Osteocyte (in vitro differentiated cells): ENCODE measurements around the gene SH3RF3. TPM values are rescaled to one million over a fixed set of nuclear protein-coding genes. Genes with fewer than 3 reads are reported as not detected.

ENCODE experiments used
- DNase-seq: peaks from one replicate; pipeline ENCODE4 v3.0.0; 2021; ENCODE audit warnings: mixed read lengths; ENCODE audit not compliant: unreplicated experiment; ENCODE audit errors: extremely low spot score
- H3K27ac Mint-ChIP-seq: one replicate; pipeline ENCODE4 v1.8.0; 2021; ENCODE audit warnings: mild to moderate bottlenecking, mixed read lengths; ENCODE audit not compliant: unreplicated experiment
- H3K27me3 Mint-ChIP-seq: one replicate; pipeline ENCODE4 v1.8.0; 2021; ENCODE audit warnings: mixed read lengths; ENCODE audit not compliant: unreplicated experiment
- H3K36me3 Mint-ChIP-seq: one replicate; pipeline ENCODE4 v1.8.0; 2021; ENCODE audit warnings: mixed read lengths; ENCODE audit not compliant: unreplicated experiment
- H3K4me1 Mint-ChIP-seq: one replicate; pipeline ENCODE4 v1.8.0; 2021; ENCODE audit warnings: mixed read lengths; ENCODE audit not compliant: unreplicated experiment
- H3K4me3 Mint-ChIP-seq: one replicate; pipeline ENCODE4 v1.8.0; 2021; ENCODE audit warnings: mild to moderate bottlenecking, moderate library complexity, mixed read lengths; ENCODE audit not compliant: unreplicated experiment
- H3K9me3 Mint-ChIP-seq: one replicate; pipeline ENCODE4 v1.8.0; 2021; ENCODE audit warnings: mixed read lengths; ENCODE audit not compliant: unreplicated experiment
- total RNA-seq: library from RNA; stranded (reverse); gene quantifications from 2 replicates; pipeline ENCODE4 v1.2.1, GENCODE V29; 2021
- TF ChIP-seq, protein P1 (sequence below): fragments of 200-600 bp; sonication (generic); IDR thresholded peaks from 2 replicates; pipeline ENCODE4 v1.5.0; 2021; ENCODE audit warnings: antibody characterized with exemption, mild to moderate bottlenecking, moderate library complexity

The SH3RF3 gene
- total RNA-seq, 1 donor from 2014 or later, result 79.4 TPM

DNA sequence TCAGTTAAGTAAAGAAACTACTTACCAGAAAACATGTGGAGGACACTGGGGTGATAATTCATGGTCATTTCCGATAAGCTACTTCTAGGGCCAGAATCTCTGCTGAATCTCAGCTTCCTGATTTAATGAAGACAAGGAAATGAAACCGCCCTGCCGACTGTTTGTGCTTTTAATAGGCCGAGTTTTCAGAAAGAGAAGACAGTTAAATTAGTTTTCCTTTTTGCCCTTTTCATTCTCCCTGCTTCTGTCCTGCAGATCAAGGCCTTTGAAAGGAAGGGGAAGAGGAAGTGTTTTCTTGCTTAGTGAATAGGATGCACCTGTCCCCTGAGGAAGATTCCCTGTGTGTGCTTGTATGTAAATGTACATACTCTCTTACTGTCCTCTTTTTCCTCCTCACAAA is 126.6 kb downstream of the SH3RF3 start:
- no peaks in the 10 kb centered on the region for H3K9me3 Mint-ChIP-seq
- H3K4me1 Mint-ChIP-seq, result peaks cover 80% of the 10 kb centered on the region

DNA sequence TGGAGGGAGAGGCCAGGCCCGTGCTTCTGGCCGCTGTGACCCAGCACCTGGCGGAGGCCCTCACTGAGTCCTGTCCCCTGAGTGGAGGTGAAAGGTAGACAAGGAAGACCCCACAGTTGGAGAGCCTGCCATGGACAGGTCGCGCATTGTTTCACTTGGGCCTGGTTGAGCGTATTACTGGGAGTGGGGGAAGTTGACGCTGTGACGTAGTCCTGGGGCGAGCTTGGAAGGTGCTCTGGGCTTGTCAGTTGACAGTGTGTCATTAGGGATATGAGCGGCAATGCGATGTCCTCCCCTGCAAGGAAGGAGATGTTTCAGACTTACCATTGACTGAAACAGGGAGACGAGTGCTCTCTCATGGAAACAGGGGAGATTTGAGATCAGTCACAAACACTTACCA is 127.1 kb downstream of the SH3RF3 start:
- H3K27ac Mint-ChIP-seq, result peak overlapping the region; percentile 53
- H3K27me3 Mint-ChIP-seq, result no peaks in the 10 kb centered on the region
- no peaks in the 10 kb centered on the region for H3K9me3 Mint-ChIP-seq
- DNase-seq, result no peak
- no peak overlapping the region for H3K4me3 Mint-ChIP-seq
- peaks cover 85% of the 10 kb centered on the region for H3K4me1 Mint-ChIP-seq
- TF ChIP-seq, protein P1, sequence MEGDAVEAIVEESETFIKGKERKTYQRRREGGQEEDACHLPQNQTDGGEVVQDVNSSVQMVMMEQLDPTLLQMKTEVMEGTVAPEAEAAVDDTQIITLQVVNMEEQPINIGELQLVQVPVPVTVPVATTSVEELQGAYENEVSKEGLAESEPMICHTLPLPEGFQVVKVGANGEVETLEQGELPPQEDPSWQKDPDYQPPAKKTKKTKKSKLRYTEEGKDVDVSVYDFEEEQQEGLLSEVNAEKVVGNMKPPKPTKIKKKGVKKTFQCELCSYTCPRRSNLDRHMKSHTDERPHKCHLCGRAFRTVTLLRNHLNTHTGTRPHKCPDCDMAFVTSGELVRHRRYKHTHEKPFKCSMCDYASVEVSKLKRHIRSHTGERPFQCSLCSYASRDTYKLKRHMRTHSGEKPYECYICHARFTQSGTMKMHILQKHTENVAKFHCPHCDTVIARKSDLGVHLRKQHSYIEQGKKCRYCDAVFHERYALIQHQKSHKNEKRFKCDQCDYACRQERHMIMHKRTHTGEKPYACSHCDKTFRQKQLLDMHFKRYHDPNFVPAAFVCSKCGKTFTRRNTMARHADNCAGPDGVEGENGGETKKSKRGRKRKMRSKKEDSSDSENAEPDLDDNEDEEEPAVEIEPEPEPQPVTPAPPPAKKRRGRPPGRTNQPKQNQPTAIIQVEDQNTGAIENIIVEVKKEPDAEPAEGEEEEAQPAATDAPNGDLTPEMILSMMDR, result no peak
- no peaks in the 10 kb centered on the region for H3K36me3 Mint-ChIP-seq

More for the DNA sequence above, 126.6 kb downstream of the SH3RF3 start:
- H3K27me3 Mint-ChIP-seq, result no peaks in the 10 kb centered on the region
- no peak for DNase-seq
- no peaks in the 10 kb centered on the region for H3K36me3 Mint-ChIP-seq
- H3K4me3 Mint-ChIP-seq, result no peak overlapping the region
- TF ChIP-seq, protein P1, result no peak
- H3K27ac Mint-ChIP-seq, result peak overlapping the region; percentile 53

DNA sequence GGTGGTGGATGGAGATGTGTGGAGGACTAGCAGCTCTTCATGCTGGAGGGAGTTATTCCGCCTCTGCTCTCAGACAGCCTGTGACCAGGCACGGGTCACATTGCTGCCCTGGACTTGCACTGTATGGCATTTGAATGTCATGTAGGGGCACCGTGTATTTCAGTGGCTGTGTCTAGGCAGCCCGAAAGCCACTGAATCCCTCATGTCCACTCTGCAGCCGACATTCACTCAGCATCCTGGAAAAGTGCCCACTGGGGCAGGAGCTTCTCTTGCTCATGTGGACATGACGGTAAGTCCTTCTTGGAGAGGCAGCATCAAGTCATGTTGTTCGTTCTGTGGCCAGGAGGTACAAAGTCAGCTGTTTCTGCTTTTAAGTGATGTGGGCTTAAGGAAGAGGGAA is 127.9 kb downstream of the SH3RF3 start:
- Mint-ChIP-seq H3K36me3 (no peaks in the 10 kb centered on the region), H3K27me3 (no peaks in the 10 kb centered on the region), H3K27ac (no peak overlapping the region), H3K4me3 (no peak overlapping the region), H3K9me3 (no peaks in the 10 kb centered on the region), H3K4me1 (peaks cover 91% of the 10 kb centered on the region)
- no peak for DNase-seq
- TF ChIP-seq, protein P1, result no peak

DNA sequence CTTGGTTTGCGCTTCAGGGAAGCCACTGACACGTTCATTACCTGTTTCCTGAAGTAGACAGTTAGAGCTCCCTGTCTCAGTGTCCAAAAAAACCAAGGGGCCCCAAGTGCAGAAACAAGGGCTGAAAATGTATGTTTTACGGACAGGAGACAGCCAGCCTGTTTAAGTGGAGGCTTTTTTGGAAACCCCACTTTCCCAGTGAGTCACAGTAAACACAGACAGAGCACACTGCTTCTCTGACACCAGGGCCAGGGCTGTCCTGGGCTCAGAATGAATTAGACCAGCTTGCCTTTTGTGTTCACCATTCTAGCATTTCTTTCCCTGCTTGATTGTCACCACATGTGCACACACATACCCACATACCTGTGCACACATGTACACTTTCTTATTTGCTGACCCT is 128.6 kb downstream of the SH3RF3 start:
- DNase-seq, result no peak
- H3K27me3 Mint-ChIP-seq, result no peaks in the 10 kb centered on the region
- no peak overlapping the region for H3K4me3 Mint-ChIP-seq
- peaks cover 91% of the 10 kb centered on the region for H3K4me1 Mint-ChIP-seq
- peaks cover 2% of the 10 kb centered on the region for H3K36me3 Mint-ChIP-seq
- no peaks in the 10 kb centered on the region for H3K9me3 Mint-ChIP-seq
- TF ChIP-seq, protein P1, result no peak
- H3K27ac Mint-ChIP-seq, result peak overlapping the region; percentile 41

DNA sequence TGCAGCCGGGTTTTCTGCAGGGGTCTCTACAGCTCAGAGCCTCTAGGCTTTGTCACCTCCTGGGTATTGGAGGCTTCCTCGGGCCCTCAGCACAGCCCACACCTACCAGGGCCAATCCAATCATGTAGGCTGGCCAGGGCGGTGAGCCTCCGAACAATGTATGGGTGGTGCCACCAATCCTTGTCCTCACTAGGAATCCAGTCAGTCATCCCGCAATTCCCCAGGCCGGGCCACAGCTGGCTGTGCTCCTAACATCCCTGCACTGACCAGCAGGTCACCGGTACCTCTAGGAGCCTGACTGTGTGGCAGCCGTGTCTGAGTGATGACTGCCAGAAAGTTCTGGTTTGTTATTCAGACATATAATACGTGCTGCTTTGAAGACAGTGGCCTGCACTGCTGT is 129.4 kb downstream of the SH3RF3 start:
- H3K4me3 Mint-ChIP-seq, result no peak overlapping the region
- no peak for DNase-seq
- peak overlapping the region; percentile 32 for H3K27ac Mint-ChIP-seq
- H3K9me3 Mint-ChIP-seq, result no peaks in the 10 kb centered on the region
- H3K4me1 Mint-ChIP-seq, result peaks cover 93% of the 10 kb centered on the region
- H3K27me3 Mint-ChIP-seq, result no peaks in the 10 kb centered on the region
- H3K36me3 Mint-ChIP-seq, result peaks cover 2% of the 10 kb centered on the region
- TF ChIP-seq, protein P1, result no peak
